GM23338 (cell line): Measurements from ENCODE around the gene AFF2. TPM values are rescaled to one million over a fixed set of nuclear protein-coding genes. Genes with fewer than 3 reads are reported as not detected.

Experiments used
- ATAC-seq: fragments of 200-7000 bp; cut with Tn5 transposase; 3 replicates; pipeline ENCODE4 v1.9.1; 2020
- DNase-seq: peaks from one replicate; pipeline ENCODE4 v3.0.0-alpha.2; 2015; ENCODE audit warnings: low spot score
- H2AFZ ChIP-seq: fragments of 200-600 bp; sonication (generic); 2 replicates; pipeline ENCODE4 v1.8.0; 2016; ENCODE audit warnings: antibody characterized with exemption, mild to moderate bottlenecking, moderate library complexity
- H3F3A ChIP-seq: fragments of 200-600 bp; sonication (generic); replicated peaks from 2 replicates; pipeline ENCODE4 v1.8.0; 2017; ENCODE audit warnings: antibody characterized with exemption, mixed run types, low read depth
- H3K27ac ChIP-seq: fragments of 200-600 bp; sonication (generic); 2 replicates; pipeline ENCODE4 v1.6.1; 2016; ENCODE audit warnings: low read depth
- H3K27me3 ChIP-seq: fragments of 200-600 bp; sonication (generic); 2 replicates; pipeline ENCODE4 v1.8.0; 2016; ENCODE audit warnings: mild to moderate bottlenecking, mixed run types, moderate library complexity; ENCODE audit not compliant: insufficient read depth
- H3K36me3 ChIP-seq: fragments of 200-600 bp; sonication (generic); 2 replicates; pipeline ENCODE4 v1.8.0; 2016; ENCODE audit warnings: mild to moderate bottlenecking; ENCODE audit not compliant: insufficient read depth
- H3K4me1 ChIP-seq: fragments of 200-600 bp; sonication (generic); 2 replicates; pipeline ENCODE4 v1.8.0; 2016; ENCODE audit warnings: mild to moderate bottlenecking, moderate library complexity; ENCODE audit not compliant: insufficient read depth
- H3K4me2 ChIP-seq: fragments of 200-600 bp; sonication (generic); 2 replicates; pipeline ENCODE4 v1.7.1; 2017; ENCODE audit warnings: mixed run types
- H3K4me3 ChIP-seq: fragments of 200-600 bp; sonication (generic); 2 replicates; pipeline ENCODE4 v1.6.1; 2016; ENCODE audit warnings: mixed run types
- H3K79me2 ChIP-seq: fragments of 200-600 bp; sonication (generic); replicated peaks from 2 replicates; pipeline ENCODE4 v1.8.0; 2017; ENCODE audit warnings: mild to moderate bottlenecking; ENCODE audit not compliant: insufficient read depth
- H3K9me2 ChIP-seq: fragments of 200-600 bp; sonication (generic); 2 replicates; pipeline ENCODE4 v1.8.0; 2017; ENCODE audit not compliant: insufficient read depth
- H4K20me1 ChIP-seq: fragments of 200-600 bp; sonication (generic); replicated peaks from 2 replicates; pipeline ENCODE4 v1.8.0; 2017; ENCODE audit warnings: mild to moderate bottlenecking; ENCODE audit not compliant: insufficient read depth
- H3K27ac Mint-ChIP-seq: 2 replicates; pipeline ENCODE4 v1.8.0; 2020; ENCODE audit warnings: inconsistent platforms, mild to moderate bottlenecking, moderate library complexity, mixed read lengths
- H3K27me3 Mint-ChIP-seq: 3 replicates; pipeline ENCODE4 v1.8.0; 2022; ENCODE audit warnings: low read depth, mild to moderate bottlenecking, moderate library complexity, mixed read lengths, inconsistent platforms; ENCODE audit not compliant: insufficient read depth, poor library complexity
- H3K36me3 Mint-ChIP-seq: 3 replicates; pipeline ENCODE4 v1.8.0; 2021; ENCODE audit warnings: low read depth, mild to moderate bottlenecking, inconsistent platforms, moderate library complexity, mixed read lengths
- H3K4me1 Mint-ChIP-seq: 3 replicates; pipeline ENCODE4 v1.8.0; 2020; ENCODE audit warnings: mild to moderate bottlenecking, inconsistent platforms, mixed read lengths
- H3K4me3 Mint-ChIP-seq: 3 replicates; pipeline ENCODE4 v1.8.0; 2021; ENCODE audit warnings: moderate library complexity, mild to moderate bottlenecking, inconsistent platforms, mixed read lengths
- H3K9me3 Mint-ChIP-seq: 3 replicates; pipeline ENCODE4 v1.8.0; 2020; ENCODE audit warnings: moderate library complexity, mild to moderate bottlenecking, inconsistent platforms, mixed read lengths
- CREB1 ChIP-seq: fragments of 250-450 bp; sonication (Bioruptor Pico); IDR thresholded peaks from 2 replicates; pipeline ENCODE4 v1.5.0; 2020; ENCODE audit warnings: low read depth, mild to moderate bottlenecking, moderate library complexity
- CTCF ChIP-seq, 2 experiments: fragments of 200-600 bp in 1 of 2; sonication (generic) in 1 of 2; conservative IDR thresholded peaks; 2 replicates each; pipeline versions ENCODE4 v1.5.1 to v1.6.1; 2016 to 2017; ENCODE audit warnings: antibody characterized with exemption in 2 of 2, low read depth in 2 of 2, mild to moderate bottlenecking in 2 of 2, moderate library complexity in 1 of 2
- EZH2 ChIP-seq: fragments of 200-600 bp; sonication (generic); IDR thresholded peaks from one replicate; pipeline ENCODE4 v1.8.0; 2017; ENCODE audit warnings: antibody characterized with exemption, mild to moderate bottlenecking, low read depth; ENCODE audit not compliant: unreplicated experiment
- EZH2phosphoT487 ChIP-seq: fragments of 200-600 bp; sonication (generic); IDR thresholded peaks from one replicate; pipeline ENCODE4 v1.8.1; 2018; ENCODE audit warnings: antibody characterized with exemption; ENCODE audit not compliant: unreplicated experiment
- JUNB ChIP-seq: IDR thresholded peaks from one replicate; pipeline ENCODE4 v1.6.1; 2016; ENCODE audit warnings: antibody characterized with exemption; ENCODE audit not compliant: unreplicated experiment
- NANOG ChIP-seq: IDR thresholded peaks from 2 replicates; pipeline ENCODE4 v1.6.1; 2016; ENCODE audit warnings: antibody characterized with exemption, borderline replicate concordance
- POLR2AphosphoS5 ChIP-seq: IDR thresholded peaks from 2 replicates; pipeline ENCODE4 v1.6.1; 2016; ENCODE audit warnings: antibody characterized with exemption, low read depth
- STAT1 ChIP-seq: IDR thresholded peaks from one replicate; pipeline ENCODE4 v1.6.1; 2016; ENCODE audit warnings: antibody characterized with exemption; ENCODE audit not compliant: unreplicated experiment
- ZNF114 ChIP-seq: fragments of 250-450 bp; sonication (Bioruptor Pico); IDR thresholded peaks from 2 replicates; pipeline ENCODE4 v1.5.0; 2020; ENCODE audit warnings: mild to moderate bottlenecking, moderate library complexity
- ZNF331 ChIP-seq: fragments of 250-450 bp; sonication (Bioruptor Pico); IDR thresholded peaks from 2 replicates; pipeline ENCODE4 v1.5.0; 2020; ENCODE audit warnings: low read depth, mild to moderate bottlenecking, moderate library complexity
- ZNF462 ChIP-seq: fragments of 250-450 bp; sonication (Bioruptor Pico); IDR thresholded peaks from 2 replicates; pipeline ENCODE4 v1.5.0; 2020; ENCODE audit warnings: mild to moderate bottlenecking, moderate library complexity
- polyA plus RNA-seq: library from polyadenylated mRNA; unstranded; fragments of >200 nt; fragmentation: Nextera tagmentation; extraction: Ambion mirVana; gene quantifications from 2 replicates; pipeline ENCODE4 v1.2.1, GENCODE V29; 2016
- total RNA-seq: library from RNA; depleted of rRNA; stranded (reverse); fragments of >200 nt; shearing (Covaris generic); gene quantifications from 2 replicates; pipeline ENCODE4 v1.2.3, GENCODE V29; 2014
- TF ChIP-seq, protein P1 (sequence below): IDR thresholded peaks from one replicate; pipeline ENCODE4 v1.6.1; 2018; ENCODE audit warnings: antibody characterized with exemption; ENCODE audit not compliant: unreplicated experiment
- TF ChIP-seq, protein P2 (sequence below): IDR thresholded peaks from 2 replicates; pipeline ENCODE4 v1.6.1; 2016; ENCODE audit warnings: antibody characterized with exemption

Gene AFF2
- total and polyA plus RNA-seq, 2 experiments from 2014 or later = 1.6 to 5.8 TPM

GRCh38 chrX:148555101-148555500, 54.7 kb downstream of the AFF2 start:
- Mint-ChIP-seq H3K9me3 (no peaks in the 10 kb centered on the region), H3K36me3 (no peaks in the 10 kb centered on the region), H3K4me3 (no peak overlapping the region), H3K27me3 (no peaks in the 10 kb centered on the region), H3K4me1 (peaks cover 13% of the 10 kb centered on the region; the same call in 1 of the 3 replicates), H3K27ac (no peak overlapping the region)
- Histone ChIP-seq H3K27me3 (no peaks in the 10 kb centered on the region), H3K9me2 (no peaks in the 10 kb centered on the region), H3F3A (no peaks in the 10 kb centered on the region), H3K27ac (no peak overlapping the region), H4K20me1 (no peaks in the 10 kb centered on the region), H3K79me2 (no peaks in the 10 kb centered on the region), H3K4me2 (no peak overlapping the region), H3K4me1 (no peaks in the 10 kb centered on the region), H3K4me3 (no peak overlapping the region), H2AFZ (no peak overlapping the region), H3K36me3 (no peaks in the 10 kb centered on the region)
- no peak for ATAC-seq
- DNase-seq = no peak
- TF ChIP-seq STAT1 (no peak), CREB1 (no peak), ZNF114 (no peak), JUNB (no peak), ZNF462 (CRISPR knock-in tag) (no peak), EZH2 (no peak), CTCF (conservative IDR thresholded peaks at IDR 0.05; ENCODE audit: low read depth in 2 of 2) (no peak), EZH2phosphoT487 (no peak), ZNF331 (no peak), POLR2AphosphoS5 (no peak), NANOG (no peak)
- TF ChIP-seq, protein P1, sequence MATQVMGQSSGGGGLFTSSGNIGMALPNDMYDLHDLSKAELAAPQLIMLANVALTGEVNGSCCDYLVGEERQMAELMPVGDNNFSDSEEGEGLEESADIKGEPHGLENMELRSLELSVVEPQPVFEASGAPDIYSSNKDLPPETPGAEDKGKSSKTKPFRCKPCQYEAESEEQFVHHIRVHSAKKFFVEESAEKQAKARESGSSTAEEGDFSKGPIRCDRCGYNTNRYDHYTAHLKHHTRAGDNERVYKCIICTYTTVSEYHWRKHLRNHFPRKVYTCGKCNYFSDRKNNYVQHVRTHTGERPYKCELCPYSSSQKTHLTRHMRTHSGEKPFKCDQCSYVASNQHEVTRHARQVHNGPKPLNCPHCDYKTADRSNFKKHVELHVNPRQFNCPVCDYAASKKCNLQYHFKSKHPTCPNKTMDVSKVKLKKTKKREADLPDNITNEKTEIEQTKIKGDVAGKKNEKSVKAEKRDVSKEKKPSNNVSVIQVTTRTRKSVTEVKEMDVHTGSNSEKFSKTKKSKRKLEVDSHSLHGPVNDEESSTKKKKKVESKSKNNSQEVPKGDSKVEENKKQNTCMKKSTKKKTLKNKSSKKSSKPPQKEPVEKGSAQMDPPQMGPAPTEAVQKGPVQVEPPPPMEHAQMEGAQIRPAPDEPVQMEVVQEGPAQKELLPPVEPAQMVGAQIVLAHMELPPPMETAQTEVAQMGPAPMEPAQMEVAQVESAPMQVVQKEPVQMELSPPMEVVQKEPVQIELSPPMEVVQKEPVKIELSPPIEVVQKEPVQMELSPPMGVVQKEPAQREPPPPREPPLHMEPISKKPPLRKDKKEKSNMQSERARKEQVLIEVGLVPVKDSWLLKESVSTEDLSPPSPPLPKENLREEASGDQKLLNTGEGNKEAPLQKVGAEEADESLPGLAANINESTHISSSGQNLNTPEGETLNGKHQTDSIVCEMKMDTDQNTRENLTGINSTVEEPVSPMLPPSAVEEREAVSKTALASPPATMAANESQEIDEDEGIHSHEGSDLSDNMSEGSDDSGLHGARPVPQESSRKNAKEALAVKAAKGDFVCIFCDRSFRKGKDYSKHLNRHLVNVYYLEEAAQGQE = no peak
- TF ChIP-seq, protein P2, sequence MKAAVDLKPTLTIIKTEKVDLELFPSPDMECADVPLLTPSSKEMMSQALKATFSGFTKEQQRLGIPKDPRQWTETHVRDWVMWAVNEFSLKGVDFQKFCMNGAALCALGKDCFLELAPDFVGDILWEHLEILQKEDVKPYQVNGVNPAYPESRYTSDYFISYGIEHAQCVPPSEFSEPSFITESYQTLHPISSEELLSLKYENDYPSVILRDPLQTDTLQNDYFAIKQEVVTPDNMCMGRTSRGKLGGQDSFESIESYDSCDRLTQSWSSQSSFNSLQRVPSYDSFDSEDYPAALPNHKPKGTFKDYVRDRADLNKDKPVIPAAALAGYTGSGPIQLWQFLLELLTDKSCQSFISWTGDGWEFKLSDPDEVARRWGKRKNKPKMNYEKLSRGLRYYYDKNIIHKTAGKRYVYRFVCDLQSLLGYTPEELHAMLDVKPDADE = no peak
